ENCODE results near the gene GABBR2. TPM values are rescaled to one million over a fixed set of nuclear protein-coding genes. Genes with fewer than 3 reads are reported as not detected.
"Not testable (repeated sequence)": the region's sequence is repeated elsewhere in the genome, so short reads cannot be mapped to it uniquely, and the experiment has no call there.

The GABBR2 gene
- total RNA-seq, 1 donor from 2014 or later, result 0.68 TPM

- DNase-seq, result no peak
Measured at GRCh38 chr9:98468567-98469239, 240.0 kb downstream of the GABBR2 start.

DNA sequence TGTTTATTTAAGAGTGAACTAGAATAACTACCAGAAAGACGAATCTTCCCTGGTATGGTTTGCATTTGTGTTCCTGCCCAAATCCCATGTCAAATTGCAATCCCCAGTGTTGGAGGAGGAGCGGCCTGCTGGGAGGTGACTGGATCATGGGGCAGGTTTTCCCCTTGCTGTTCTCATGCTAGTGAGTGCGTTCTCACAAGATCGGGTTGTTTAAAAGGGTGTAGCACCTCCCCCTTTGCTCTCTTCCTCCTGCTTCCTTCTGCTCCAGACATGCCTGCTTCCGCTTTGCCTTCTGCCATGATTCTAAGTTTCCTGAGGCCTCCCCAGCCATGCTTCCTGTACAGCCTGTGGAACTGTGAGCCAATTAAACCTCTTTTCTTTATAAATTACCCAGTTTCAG is 242.9 kb downstream of the GABBR2 start:
- DNase-seq, result no peak

- DNase-seq, result not testable (repeated sequence)
Measured at GRCh38 chr9:98464156-98464690, 244.5 kb downstream of the GABBR2 start.

DNA sequence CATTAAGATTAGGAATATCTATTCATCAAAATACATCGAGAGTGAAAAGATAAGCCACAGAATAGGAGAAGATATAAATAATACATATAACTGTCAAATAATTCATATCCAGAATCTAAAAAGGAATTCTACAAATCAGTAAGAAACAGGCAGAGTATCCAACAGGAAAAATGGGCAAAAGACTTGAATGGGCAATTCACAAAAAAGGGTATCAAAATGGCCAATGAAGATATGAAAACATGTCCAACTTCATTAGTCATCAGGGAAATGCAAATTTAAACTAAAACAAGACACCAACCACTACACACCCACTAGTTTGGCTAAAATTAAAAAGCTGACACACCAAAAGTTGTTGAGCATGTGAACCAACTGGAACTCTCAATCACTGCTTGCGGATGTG is 246.4 kb downstream of the GABBR2 start:
- DNase-seq, result no peak

GRCh38 chr9:98460704-98461103 is 248.0 kb downstream of the GABBR2 start:
- peak; percentile 5 for DNase-seq

DNA sequence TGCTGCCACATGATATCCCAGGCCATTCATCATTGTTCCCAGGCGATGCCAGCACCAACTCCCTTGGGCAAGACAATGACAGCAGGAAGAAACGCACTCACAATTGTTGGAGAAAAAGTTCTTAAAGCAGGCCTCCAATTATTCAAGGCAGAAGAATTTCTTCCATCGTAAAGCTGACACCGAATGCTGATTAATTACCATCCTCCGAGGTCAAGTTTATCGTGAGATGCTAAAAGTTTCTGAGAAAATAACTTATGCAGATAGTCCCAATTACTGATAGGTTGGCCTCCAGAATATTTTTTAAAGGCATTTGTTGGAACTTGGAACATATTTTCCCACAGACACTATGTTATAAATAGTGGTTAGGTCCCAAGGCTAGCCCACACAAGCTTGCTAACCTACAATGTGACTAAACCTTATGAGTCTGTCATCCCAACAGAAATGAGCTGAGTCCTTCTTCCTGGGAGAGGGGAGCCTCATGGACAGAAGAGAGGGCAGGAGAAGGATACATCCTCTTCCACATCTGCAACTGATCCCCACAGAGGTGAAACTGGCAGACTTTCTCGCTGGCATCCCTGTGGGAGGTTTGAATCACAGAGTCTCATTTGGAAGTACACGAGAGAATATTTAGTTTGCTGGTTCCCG is 250.9 kb downstream of the GABBR2 start:
- DNase-seq, result no peak

DNA sequence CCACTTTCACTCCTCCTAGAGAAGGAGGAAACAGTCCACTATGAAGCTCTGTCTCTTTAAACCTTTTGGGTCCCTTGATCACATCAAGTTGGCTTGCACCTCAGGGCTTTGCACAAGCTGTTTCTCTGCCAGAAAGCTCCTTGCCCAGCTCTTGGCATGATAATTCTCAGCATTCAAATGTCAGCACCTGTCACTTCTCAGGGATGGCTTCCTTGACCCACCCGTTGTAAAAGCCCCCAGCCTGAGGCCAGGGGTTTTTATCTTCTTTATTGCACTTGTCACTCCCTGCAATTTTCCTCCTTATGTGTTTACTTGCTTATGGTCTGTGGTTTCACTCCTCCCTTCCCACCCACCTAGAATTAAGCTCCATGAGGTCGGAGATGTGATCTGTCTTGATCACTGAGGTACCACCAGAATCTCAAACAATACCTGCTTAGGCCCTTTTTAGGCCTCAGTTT is 252.6 kb downstream of the GABBR2 start:
- no peak for DNase-seq

DNA sequence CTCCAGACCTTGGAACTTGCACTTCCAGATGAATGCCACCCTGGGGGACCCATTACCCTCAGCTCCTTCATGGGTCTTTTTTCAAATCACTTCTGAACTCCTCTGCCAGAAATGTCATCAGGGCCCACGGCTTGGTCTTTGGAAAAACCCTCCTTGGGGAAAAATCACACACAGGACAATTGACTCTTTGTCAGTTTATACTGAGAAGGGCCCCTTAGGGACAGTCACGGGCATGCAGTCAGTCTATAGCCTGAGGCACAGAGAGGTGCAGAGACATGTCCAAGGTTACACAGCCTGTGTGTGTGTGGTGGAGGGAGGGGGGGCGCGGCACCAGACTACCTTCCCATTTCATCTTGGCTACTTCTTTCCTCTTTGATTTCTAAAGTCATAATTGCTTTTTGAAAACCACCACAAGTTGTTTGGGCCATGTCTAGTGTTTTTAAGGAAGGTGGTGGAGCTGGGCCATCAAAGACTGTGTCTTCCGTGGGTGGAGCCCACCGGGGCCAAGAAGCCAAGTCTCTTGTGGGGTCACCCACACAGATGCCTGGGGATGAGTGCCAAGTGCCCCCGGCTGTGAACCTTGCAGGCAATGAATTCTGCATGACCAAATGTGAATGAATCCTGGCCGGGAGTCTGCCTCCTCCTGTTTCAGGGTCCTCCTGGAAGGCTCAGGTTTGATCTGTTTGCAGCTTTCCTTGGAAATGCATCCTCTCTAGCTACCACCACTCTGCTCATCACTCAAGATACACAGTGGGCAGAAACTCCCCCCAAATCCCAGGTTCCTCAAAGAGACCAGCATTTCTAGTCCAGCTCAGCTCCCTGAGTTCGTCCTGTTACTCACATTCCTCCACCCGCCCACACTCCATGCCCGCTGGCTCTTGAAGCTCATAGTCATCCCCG is 253.2 kb downstream of the GABBR2 start:
- no peak for DNase-seq

GRCh38 chr9:98453589-98454311 is 255.0 kb downstream of the GABBR2 start:
- DNase-seq, result no peak

DNA sequence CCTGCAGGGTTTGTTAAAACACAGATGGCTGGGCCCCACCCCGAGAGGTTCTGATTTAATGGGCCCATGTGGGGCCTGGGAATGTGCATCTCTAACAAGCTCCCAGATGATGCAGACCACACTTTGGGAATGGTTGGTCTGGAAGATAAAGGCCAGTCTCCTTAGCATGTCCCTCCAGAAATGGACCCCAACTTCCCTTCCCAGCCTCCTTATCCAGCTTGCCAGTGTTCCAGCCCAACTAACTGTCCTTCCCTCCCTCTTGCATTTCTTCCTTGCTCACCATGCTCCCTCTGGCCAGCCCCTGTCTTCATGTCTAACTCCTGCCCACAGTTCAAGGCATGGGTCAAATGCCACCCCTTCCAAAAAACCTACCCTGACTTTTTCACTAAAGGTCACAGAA is 257.2 kb downstream of the GABBR2 start:
- DNase-seq, result no peak

GRCh38 chr9:98450496-98450895 is 258.2 kb downstream of the GABBR2 start:
- no peak for DNase-seq

GRCh38 chr9:98449871-98450270 is 258.9 kb downstream of the GABBR2 start:
- DNase-seq, result no peak

- DNase-seq, result no peak
Measured at GRCh38 chr9:98445576-98445975, 263.2 kb downstream of the GABBR2 start.

- DNase-seq, result no peak
Measured at GRCh38 chr9:98444601-98445000, 264.1 kb downstream of the GABBR2 start.

DNA sequence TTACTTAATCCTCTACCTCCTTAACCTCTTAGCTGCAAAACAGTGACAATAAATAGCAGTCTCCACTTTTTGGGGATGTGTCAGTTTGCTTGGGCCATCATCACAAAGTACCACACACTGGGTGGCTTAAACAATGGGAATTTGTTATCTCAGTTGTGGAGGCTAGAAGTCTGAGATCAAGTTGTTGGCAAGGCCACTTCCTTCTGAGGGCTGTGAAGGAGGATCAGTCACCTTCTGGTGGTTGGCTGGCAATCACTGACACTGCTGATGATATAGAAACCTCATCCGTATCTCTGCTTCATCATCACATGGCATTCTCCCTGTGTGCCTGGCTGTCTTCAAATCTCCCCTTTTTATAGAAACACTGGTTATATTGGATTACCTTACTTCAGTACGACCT is 266.2 kb downstream of the GABBR2 start:
- no peak for DNase-seq

DNA sequence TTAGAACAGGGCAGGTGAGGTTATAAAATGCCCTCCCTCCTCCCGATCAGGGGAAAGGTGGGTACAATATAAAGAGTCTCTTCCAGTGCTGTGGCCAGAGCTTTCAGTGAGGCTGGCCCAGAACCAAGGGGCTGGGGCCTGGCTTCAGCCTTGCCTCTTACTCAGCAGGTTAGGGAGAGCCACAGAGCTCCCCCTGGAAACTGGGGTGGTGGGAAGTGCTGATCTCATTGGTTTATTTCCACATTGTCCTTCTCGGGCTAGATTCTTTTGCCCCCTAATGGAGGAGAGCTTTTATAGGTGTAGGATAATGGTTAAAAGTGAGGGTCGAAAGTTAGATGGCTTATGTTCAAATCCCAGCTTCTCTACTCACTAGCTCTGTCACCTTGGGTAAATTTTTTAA is 266.6 kb downstream of the GABBR2 start:
- DNase-seq, result no peak

GRCh38 chr9:98438666-98439065 is 270.1 kb downstream of the GABBR2 start:
- no peak for DNase-seq

DNA sequence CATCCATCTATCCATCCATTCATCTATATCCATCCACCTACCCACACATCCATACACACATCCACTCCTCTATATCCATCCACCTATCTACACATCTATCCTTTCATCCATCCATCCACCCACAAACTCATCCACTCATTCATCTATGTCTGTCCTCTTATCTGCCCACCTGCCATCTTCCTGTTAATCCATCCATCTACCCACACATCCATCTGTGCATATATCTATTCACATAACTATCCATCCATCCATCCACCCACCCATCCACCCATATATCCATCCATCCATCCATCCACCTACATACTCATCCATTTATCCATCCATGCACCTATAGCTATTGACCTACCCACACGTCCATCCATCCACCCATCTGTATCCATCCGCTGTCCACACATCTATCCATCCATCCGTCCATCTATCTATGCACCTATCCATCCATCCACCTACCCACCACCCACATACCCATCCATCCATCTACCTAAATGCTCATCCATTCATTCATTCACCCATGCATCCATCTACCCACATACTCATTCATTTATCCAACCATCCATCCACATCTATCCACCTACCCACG is 271.2 kb downstream of the GABBR2 start:
- DNase-seq, result no peak

DNA sequence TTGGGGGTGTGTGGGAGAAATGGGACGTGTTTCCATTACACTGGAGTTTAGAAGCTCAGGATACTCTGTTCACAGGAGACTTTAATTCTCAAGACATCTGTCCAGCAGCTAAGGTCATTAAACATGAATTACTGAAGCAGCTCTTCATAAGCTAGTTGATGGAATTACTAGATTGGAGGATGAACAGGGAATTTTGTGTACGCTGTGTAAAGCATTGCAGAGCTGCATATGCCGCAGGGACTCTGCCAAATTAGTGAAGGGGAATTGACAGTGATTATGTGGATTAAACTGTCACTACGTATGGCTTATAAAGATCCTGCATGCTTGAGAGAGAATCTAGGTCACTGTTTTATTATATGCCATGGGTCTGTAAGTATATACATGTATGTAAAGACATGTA is 275.8 kb downstream of the GABBR2 start:
- no peak for DNase-seq

DNA sequence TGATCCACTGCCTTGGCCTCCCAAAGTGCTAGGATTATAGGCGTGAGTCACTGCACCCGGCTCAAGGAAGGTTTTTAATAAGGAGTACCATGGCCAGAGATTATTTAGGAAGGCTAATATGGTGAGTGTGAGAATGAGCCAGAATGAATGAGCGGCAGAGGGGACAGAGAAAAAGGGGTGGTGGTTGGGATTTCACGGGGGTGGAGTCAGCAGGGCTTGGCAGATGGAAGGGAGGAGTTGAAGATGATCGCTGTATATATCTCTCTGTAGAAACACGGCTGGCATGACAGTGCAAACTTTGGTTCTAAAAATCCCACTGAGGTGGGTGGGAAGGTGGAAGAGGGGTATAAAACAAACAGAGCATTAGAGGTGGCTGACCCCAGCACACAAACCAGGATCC is 276.6 kb downstream of the GABBR2 start:
- DNase-seq, result no peak

GRCh38 chr9:98430535-98431292 is 278.0 kb downstream of the GABBR2 start:
- no peak for DNase-seq
